B cell (primary cell): Measurements from ENCODE around the gene SLC30A1.

ENCODE experiments used
- CTCF ChIP-seq: fragments of 200-600 bp; IDR thresholded peaks from one replicate; pipeline ENCODE4 v1.8.0; 2022; ENCODE audit warnings: antibody characterized with exemption, mild to moderate bottlenecking
- EZH2 ChIP-seq: IDR thresholded peaks from 2 replicates; pipeline ENCODE4 v1.6.1; 2012; ENCODE audit warnings: borderline replicate concordance, low read depth, mild to moderate bottlenecking, moderate library complexity, low read length; ENCODE audit not compliant: insufficient read depth, poor library complexity, severe bottlenecking

- TF ChIP-seq CTCF = no peak
- TF ChIP-seq EZH2 = no peak
Observed at GRCh38 chr1:211604548-211604947, 25.6 kb upstream of the SLC30A1 start.
